Measurements from ENCODE around the gene KCNH3. TPM values are rescaled to one million over a fixed set of nuclear protein-coding genes. Genes with fewer than 3 reads are reported as not detected.

KCNH3 gene
- total and polyA plus RNA-seq, 2 donors (not counting 1 experiment from before 2014, with no cell fraction given): 0.05 to 0.17 TPM

DNA sequence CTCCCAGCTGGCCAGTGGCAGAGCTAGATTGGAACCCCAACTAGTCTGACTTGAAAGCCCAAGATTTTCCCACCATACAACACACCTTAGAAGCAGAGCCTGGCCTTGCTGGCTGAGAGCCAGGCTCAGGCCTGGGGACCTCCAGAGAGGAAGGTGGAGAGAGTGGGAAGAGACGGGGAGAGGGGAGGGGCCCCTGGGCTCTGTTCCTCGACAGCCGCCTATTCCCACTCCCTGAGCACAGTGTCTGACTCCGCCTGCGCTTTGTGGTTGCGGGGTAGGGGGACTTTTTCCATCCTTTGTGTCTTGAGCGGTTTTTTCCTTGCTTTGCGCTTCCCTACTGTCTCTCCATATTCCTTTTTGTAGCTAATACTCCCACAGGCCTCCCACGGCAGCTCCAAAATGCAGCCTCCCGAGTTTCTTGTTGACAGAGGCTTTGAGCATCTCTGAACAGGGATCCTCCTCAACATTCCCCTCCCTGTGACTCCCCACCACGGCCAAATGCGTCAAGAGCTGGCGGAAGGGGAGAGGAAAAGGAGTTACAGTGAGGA, 4.0 kb upstream of the KCNH3 start:
- H2AFZ ChIP-seq (ENCODE audit: low read length): no peak overlapping the region
- DNase-seq (ENCODE audit: low read depth in 2 of 2): no peak
- H3K9ac ChIP-seq (ENCODE audit: insufficient read depth, low read length): no peak overlapping the region
- H3K9me3 ChIP-seq (ENCODE audit: control insufficient read depth, insufficient read depth, low read depth, low read length): no peaks in the 10 kb centered on the region
- no peaks in the 10 kb centered on the region for H3K79me2 ChIP-seq (ENCODE audit: control insufficient read depth, insufficient read depth, low read length)
- H4K20me1 ChIP-seq (ENCODE audit: control insufficient read depth, extremely low read depth, insufficient read depth, low read length): no peaks in the 10 kb centered on the region
- H3K4me1 ChIP-seq (ENCODE audit: control insufficient read depth, extremely low read depth, insufficient read depth, low read length): peaks cover 7% of the 10 kb centered on the region
- peaks cover 19% of the 10 kb centered on the region for H3K27me3 ChIP-seq (ENCODE audit: control insufficient read depth, insufficient read depth, low read length)
- H3K4me2 ChIP-seq (ENCODE audit: extremely low read depth, insufficient read depth, low read length): no peak overlapping the region
- TF ChIP-seq, protein P1, sequence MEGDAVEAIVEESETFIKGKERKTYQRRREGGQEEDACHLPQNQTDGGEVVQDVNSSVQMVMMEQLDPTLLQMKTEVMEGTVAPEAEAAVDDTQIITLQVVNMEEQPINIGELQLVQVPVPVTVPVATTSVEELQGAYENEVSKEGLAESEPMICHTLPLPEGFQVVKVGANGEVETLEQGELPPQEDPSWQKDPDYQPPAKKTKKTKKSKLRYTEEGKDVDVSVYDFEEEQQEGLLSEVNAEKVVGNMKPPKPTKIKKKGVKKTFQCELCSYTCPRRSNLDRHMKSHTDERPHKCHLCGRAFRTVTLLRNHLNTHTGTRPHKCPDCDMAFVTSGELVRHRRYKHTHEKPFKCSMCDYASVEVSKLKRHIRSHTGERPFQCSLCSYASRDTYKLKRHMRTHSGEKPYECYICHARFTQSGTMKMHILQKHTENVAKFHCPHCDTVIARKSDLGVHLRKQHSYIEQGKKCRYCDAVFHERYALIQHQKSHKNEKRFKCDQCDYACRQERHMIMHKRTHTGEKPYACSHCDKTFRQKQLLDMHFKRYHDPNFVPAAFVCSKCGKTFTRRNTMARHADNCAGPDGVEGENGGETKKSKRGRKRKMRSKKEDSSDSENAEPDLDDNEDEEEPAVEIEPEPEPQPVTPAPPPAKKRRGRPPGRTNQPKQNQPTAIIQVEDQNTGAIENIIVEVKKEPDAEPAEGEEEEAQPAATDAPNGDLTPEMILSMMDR (conservative IDR thresholded peaks at IDR 0.05 in 1 of 2, IDR thresholded peaks at IDR 0.05 in 1 of 2; ENCODE audit: low read depth in 1 of 2, low read length in 2 of 2): no peak
- H3K27ac ChIP-seq (ENCODE audit: insufficient read depth, low read length): no peak overlapping the region
- H3K36me3 ChIP-seq (ENCODE audit: control insufficient read depth, insufficient read depth, low read length): no peaks in the 10 kb centered on the region
- no peak overlapping the region for H3K4me3 ChIP-seq (replicated peaks in 1 of 4; ENCODE audit: control extremely low read depth in 1 of 4, insufficient read depth in 1 of 4, low read depth in 3 of 4, low read length in 4 of 4)

DNA sequence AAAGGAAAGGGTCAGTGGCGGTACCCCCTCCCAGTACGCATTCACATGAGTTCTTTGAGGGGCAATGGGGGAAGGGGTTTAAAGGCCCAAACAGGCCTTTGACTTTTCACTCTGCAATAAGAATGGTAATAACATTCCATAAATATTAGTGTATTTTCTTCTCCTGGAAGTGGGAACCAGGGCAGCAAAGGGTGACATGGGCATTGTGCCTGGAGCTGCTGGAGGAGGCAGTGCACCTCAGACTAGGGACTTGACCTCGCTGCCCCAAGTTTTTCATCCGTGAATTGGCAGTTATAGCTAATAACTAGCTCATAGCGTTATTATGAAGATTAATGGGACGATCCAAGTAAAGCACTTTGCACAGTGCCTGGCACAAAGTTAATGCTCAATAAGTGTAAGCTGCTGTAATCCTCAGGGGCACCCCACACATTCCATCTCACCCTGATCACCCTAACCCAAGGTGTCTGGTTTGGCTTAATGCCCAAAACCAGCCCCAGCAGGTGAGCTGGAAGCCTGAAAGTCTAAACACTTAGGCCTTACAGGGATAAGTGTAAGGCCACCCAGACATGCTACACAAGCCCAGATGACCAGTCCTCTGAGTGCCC, 2.8 kb upstream of the KCNH3 start:
- Histone ChIP-seq H3K9me3 (ENCODE audit: control insufficient read depth, insufficient read depth, low read depth, low read length) (no peaks in the 10 kb centered on the region), H4K20me1 (ENCODE audit: control insufficient read depth, extremely low read depth, insufficient read depth, low read length) (no peaks in the 10 kb centered on the region), H3K27ac (ENCODE audit: insufficient read depth, low read length) (no peak overlapping the region), H3K4me1 (ENCODE audit: control insufficient read depth, extremely low read depth, insufficient read depth, low read length) (peaks cover 7% of the 10 kb centered on the region), H3K36me3 (ENCODE audit: control insufficient read depth, insufficient read depth, low read length) (no peaks in the 10 kb centered on the region), H2AFZ (ENCODE audit: low read length) (no peak overlapping the region), H3K27me3 (ENCODE audit: control insufficient read depth, insufficient read depth, low read length) (peaks cover 27% of the 10 kb centered on the region), H3K9ac (ENCODE audit: insufficient read depth, low read length) (no peak overlapping the region), H3K79me2 (ENCODE audit: control insufficient read depth, insufficient read depth, low read length) (no peaks in the 10 kb centered on the region), H3K4me3 (replicated peaks in 1 of 4; ENCODE audit: control extremely low read depth in 1 of 4, insufficient read depth in 1 of 4, low read depth in 3 of 4, low read length in 4 of 4) (no peak overlapping the region), H3K4me2 (ENCODE audit: extremely low read depth, insufficient read depth, low read length) (no peak overlapping the region)
- TF ChIP-seq, protein P1 (conservative IDR thresholded peaks at IDR 0.05 in 1 of 2, IDR thresholded peaks at IDR 0.05 in 1 of 2; ENCODE audit: low read depth in 1 of 2, low read length in 2 of 2): no peak
- no peak for TF ChIP-seq EZH2 (IDR thresholded peaks at IDR 0.05; ENCODE audit: low read length, missing control alignments)
- DNase-seq (ENCODE audit: low read depth in 2 of 2): no peak

DNA sequence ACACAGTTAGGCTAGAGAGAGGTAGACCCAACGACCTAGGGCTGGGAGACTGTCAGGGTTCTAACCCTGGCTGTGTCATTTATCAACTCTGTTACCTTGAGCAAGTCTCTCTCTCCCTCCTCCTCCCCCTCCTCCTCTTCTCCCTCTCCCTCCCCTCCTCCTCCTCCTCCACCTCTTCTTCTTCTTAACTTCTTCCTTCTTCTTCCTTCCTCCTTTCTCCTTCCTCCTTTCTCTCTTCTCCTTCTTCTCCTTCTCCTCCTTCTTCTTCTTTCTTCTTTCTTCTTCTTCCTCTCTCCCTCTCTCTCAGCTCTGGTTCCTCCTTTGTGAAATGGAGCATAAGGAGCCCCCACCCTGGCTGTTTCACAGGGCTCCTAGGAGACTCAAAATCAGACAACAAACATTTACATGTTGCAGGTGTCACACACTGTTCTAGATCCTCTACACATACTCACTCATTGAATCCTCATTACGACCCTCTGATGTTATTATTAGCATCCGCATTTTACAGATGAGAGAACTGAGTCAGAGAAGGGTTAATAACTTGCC, 2.2 kb upstream of the KCNH3 start:
- H3K79me2 ChIP-seq (ENCODE audit: control insufficient read depth, insufficient read depth, low read length): no peaks in the 10 kb centered on the region
- H3K27ac ChIP-seq (ENCODE audit: insufficient read depth, low read length): no peak overlapping the region

More for the DNA sequence above, 2.2 kb upstream of the KCNH3 start:
- no peak overlapping the region for H2AFZ ChIP-seq (ENCODE audit: low read length)
- no peaks in the 10 kb centered on the region for H4K20me1 ChIP-seq (ENCODE audit: control insufficient read depth, extremely low read depth, insufficient read depth, low read length)
- no peaks in the 10 kb centered on the region for H3K36me3 ChIP-seq (ENCODE audit: control insufficient read depth, insufficient read depth, low read length)
- H3K4me1 ChIP-seq (ENCODE audit: control insufficient read depth, extremely low read depth, insufficient read depth, low read length): peaks cover 7% of the 10 kb centered on the region
- peaks cover 30% of the 10 kb centered on the region for H3K27me3 ChIP-seq (ENCODE audit: control insufficient read depth, insufficient read depth, low read length)
- no peak overlapping the region for H3K9ac ChIP-seq (ENCODE audit: insufficient read depth, low read length)
- no peak for DNase-seq (ENCODE audit: low read depth in 2 of 2)
- no peak overlapping the region for H3K4me2 ChIP-seq (ENCODE audit: extremely low read depth, insufficient read depth, low read length)
- no peaks in the 10 kb centered on the region for H3K9me3 ChIP-seq (ENCODE audit: control insufficient read depth, insufficient read depth, low read depth, low read length)
- no peak overlapping the region for H3K4me3 ChIP-seq (replicated peaks in 1 of 4; ENCODE audit: control extremely low read depth in 1 of 4, insufficient read depth in 1 of 4, low read depth in 3 of 4, low read length in 4 of 4)
- TF ChIP-seq, protein P1 (conservative IDR thresholded peaks at IDR 0.05 in 1 of 2, IDR thresholded peaks at IDR 0.05 in 1 of 2; ENCODE audit: low read depth in 1 of 2, low read length in 2 of 2): no peak
- no peak for TF ChIP-seq EZH2 (IDR thresholded peaks at IDR 0.05; ENCODE audit: low read length, missing control alignments)
